ENCODE results near the gene TCL1A. TPM values are rescaled to one million over a fixed set of nuclear protein-coding genes. Genes with fewer than 3 reads are reported as not detected.

The TCL1A gene
- total and polyA plus RNA-seq, 9 of the 15 experiments (the other 6 are each of a cell fraction or from before 2014, with no cell fraction given), result 0.10 to 0.11 TPM; not detected in 7

DNA sequence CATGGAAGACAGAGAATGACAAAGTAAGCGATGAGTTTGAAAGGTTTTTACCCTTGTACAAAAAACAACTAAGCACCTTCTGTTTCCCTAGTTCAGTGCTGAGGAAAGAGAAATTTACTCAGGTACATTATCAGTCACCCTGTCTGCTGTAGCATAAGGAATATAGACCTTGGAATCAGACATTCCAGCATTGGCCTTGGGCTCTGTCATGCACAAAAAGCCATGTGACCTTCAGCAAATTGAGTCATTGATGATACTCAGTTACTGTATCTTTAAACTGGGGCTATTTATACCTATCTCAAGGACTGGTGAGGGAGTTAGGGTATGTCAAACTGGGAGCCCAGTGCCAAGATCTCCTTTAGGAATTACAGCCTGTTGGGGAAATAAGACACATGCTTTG is 19.3 kb upstream of the TCL1A start:
- no peak for TF ChIP-seq ZNF146 (CRISPR knock-in tag; IDR thresholded peaks at IDR 0.05; ENCODE audit: unreplicated experiment)
- no peak for TF ChIP-seq ASH1L (IDR thresholded peaks at IDR 0.05; ENCODE audit: borderline replicate concordance, low read depth, partially characterized antibody)
- TF ChIP-seq POLR2AphosphoS5 (IDR thresholded peaks at IDR 0.05; ENCODE audit: control insufficient read depth, insufficient read depth, low read depth, low read length), result no peak
- TF ChIP-seq ZSCAN29 (IDR thresholded peaks at IDR 0.05), result no peak
- no peak for TF ChIP-seq PTRF (tag; IDR thresholded peaks at IDR 0.05)
- TF ChIP-seq CSDE1 (IDR thresholded peaks at IDR 0.05), result no peak
- TF ChIP-seq, protein P1, sequence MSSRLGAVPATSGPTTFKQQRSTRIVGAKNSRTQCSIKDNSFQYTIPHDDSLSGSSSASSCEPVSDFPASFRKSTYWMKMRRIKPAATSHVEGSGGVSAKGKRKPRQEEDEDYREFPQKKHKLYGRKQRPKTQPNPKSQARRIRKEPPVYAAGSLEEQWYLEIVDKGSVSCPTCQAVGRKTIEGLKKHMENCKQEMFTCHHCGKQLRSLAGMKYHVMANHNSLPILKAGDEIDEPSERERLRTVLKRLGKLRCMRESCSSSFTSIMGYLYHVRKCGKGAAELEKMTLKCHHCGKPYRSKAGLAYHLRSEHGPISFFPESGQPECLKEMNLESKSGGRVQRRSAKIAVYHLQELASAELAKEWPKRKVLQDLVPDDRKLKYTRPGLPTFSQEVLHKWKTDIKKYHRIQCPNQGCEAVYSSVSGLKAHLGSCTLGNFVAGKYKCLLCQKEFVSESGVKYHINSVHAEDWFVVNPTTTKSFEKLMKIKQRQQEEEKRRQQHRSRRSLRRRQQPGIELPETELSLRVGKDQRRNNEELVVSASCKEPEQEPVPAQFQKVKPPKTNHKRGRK (tag; IDR thresholded peaks at IDR 0.05), result no peak
- TF ChIP-seq SRSF7 (optimal IDR thresholded peaks at IDR 0.05; ENCODE audit: low read depth, low read length), result no peak
- no peak for TF ChIP-seq ZNF3 (CRISPR knock-in tag; IDR thresholded peaks at IDR 0.05)
- TF ChIP-seq MYNN (IDR thresholded peaks at IDR 0.05), result no peak
- no peak for TF ChIP-seq MYNN (CRISPR knock-in tag; IDR thresholded peaks at IDR 0.05)
- TF ChIP-seq PTTG1 (tag; IDR thresholded peaks at IDR 0.05; ENCODE audit: low read depth), result no peak
- TF ChIP-seq C11orf30 (IDR thresholded peaks at IDR 0.05; ENCODE audit: low read depth), result no peak
- TF ChIP-seq, protein P2, sequence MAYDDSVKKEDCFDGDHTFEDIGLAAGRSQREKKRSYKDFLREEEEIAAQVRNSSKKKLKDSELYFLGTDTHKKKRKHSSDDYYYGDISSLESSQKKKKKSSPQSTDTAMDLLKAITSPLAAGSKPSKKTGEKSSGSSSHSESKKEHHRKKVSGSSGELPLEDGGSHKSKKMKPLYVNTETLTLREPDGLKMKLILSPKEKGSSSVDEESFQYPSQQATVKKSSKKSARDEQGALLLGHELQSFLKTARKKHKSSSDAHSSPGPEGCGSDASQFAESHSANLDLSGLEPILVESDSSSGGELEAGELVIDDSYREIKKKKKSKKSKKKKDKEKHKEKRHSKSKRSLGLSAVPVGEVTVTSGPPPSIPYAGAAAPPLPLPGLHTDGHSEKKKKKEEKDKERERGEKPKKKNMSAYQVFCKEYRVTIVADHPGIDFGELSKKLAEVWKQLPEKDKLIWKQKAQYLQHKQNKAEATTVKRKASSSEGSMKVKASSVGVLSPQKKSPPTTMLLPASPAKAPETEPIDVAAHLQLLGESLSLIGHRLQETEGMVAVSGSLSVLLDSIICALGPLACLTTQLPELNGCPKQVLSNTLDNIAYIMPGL (CRISPR knock-in tag; IDR thresholded peaks at IDR 0.05), result no peak
- no peak for TF ChIP-seq MCM2 (IDR thresholded peaks at IDR 0.05; ENCODE audit: low read depth)
- TF ChIP-seq HDAC3 (IDR thresholded peaks at IDR 0.05; ENCODE audit: borderline replicate concordance, partially characterized antibody), result no peak
- no peak for TF ChIP-seq BMI1 (IDR thresholded peaks at IDR 0.05; ENCODE audit: low read length)
- TF ChIP-seq ZNF224 (CRISPR knock-in tag; IDR thresholded peaks at IDR 0.05), result no peak
- H3K27me3 ChIP-seq (ENCODE audit: control insufficient read depth in 2 of 2, insufficient read depth in 2 of 2, low read length in 2 of 2), result no peaks in the 10 kb centered on the region; a peak in 1 of 5 replicates
- BruUV-seq (replicated peaks), result no TSS peak
- H3K79me2 ChIP-seq (ENCODE audit: control insufficient read depth, insufficient read depth, low read length), result no peaks in the 10 kb centered on the region
- H3K4me2 ChIP-seq (ENCODE audit: insufficient read depth, low read length), result no peak overlapping the region
- no peak for ATAC-seq
- CTCF ChIA-PET (ENCODE audit: low intra/inter-chr PET ratio), result no interaction called here
- H3K4me3 ChIP-seq, result no peak overlapping the region
- POLR2A ChIA-PET, result no interaction called here
- in situ Hi-C loops (cut with MboI) (no loop called here), intact Hi-C loops (cut with micrococcal nuclease) (no loop called here)
- FAIRE-seq, result no peak
- no peak overlapping the region for H2AFZ ChIP-seq (ENCODE audit: low read depth, low read length)
- H3K9me3 ChIP-seq (replicated peaks; ENCODE audit: control insufficient read depth, insufficient read depth, low read depth, low read length), result no peaks in the 10 kb centered on the region
- H3K4me1 ChIP-seq (replicated peaks in 1 of 2; ENCODE audit: control insufficient read depth in 2 of 2, insufficient read depth in 2 of 2, low read length in 2 of 2), result no peaks in the 10 kb centered on the region
- H3K27ac ChIP-seq (ENCODE audit: extremely low read depth, low read depth, low read length), result no peak overlapping the region
- no peaks in the 10 kb centered on the region for H4K20me1 ChIP-seq (replicated peaks; ENCODE audit: control insufficient read depth, insufficient read depth, low read length)
- H3K36me3 ChIP-seq (ENCODE audit: control insufficient read depth, insufficient read depth, low read length), result no peaks in the 10 kb centered on the region
- DNase-seq (ENCODE audit: extremely low read depth in 1 of 4, low spot score in 3 of 4), result no peak
- no peak overlapping the region for H3K9ac ChIP-seq (ENCODE audit: insufficient read depth in 1 of 2, low read depth in 2 of 2, low read length in 2 of 2)
- H3K9me1 ChIP-seq (ENCODE audit: control insufficient read depth, insufficient read depth, low read length), result no peaks in the 10 kb centered on the region
- 0% methylated on average over 1 of the region's 1 CpG for WGBS (ENCODE audit: insufficient coverage, low coverage, missing lambda C conversion rate)
